Amniotic epithelial cell (primary cell): ENCODE measurements around the gene PHRF1.
"Not testable (repeated sequence)": the region's sequence is repeated elsewhere in the genome, so short reads cannot be mapped to it uniquely, and the experiment has no call there.

Experiments used
- DNase-seq: peaks from one replicate; pipeline ENCODE4 v3.0.0-alpha.2; 2010; ENCODE audit warnings: low read depth

Gene PHRF1

GRCh38 chr11:654444-654843, 78.2 kb downstream of the PHRF1 start:
- DNase-seq, result not testable (repeated sequence)

DNA sequence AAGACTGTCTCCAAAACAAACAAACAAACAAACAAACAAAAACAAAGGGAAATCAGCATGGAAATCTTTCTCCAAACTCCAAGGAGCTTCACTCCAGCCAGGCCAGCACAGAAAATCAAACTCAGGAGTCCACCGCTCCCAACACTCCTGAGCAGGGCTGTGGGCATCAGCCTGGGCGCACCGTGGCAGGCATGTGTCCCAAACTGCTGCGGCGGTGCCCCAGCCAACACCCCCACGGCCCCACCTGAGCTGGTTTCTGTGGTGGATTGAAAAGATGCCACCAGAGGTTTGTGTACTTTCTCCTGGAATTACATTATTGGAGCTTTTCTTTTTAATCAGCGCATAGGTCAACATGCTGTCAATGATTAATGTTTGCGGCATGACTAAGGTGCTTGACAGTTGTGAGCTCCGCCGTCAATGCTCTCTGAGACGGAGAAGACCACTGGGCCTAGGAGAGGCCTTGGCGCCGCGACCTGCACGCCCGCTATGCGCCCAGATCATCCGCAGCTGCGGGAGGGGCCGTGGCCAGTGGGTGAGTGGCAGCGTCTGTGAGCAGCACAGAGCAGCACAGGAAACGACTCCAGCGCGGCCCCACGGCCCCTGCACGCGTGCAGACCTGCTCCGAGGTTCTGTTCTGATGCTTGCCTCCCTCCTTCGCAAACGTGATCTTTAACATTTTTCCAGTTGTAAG, 78.9 kb downstream of the PHRF1 start:
- no peak for DNase-seq

GRCh38 chr11:656426-656825, 80.2 kb downstream of the PHRF1 start:
- DNase-seq, result no peak

- DNase-seq, result no peak
Measured at GRCh38 chr11:656866-657265, 80.6 kb downstream of the PHRF1 start.

DNA sequence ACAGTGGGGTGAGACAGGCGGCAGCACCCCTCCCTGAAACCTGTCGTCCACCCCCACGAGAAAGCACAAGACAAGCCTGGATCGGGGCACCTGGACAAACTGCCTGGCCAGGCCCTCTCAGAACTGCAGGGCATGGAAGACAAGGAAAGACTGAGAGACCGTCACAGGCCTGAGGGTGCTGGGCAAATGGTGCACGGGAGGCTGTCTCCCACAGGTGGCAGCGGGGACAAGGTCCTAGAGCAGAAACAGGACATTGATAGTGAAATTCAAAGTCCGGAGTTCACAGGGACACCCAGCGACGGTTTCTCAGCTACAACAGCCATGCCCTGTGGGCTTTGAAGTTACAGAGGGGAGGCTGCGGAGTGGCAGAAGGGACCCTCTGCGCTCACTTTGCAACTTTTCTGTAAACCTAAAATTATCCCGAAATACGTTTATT, 81.4 kb downstream of the PHRF1 start:
- DNase-seq, result no peak

GRCh38 chr11:659532-660085, 83.3 kb downstream of the PHRF1 start:
- DNase-seq, result no peak

DNA sequence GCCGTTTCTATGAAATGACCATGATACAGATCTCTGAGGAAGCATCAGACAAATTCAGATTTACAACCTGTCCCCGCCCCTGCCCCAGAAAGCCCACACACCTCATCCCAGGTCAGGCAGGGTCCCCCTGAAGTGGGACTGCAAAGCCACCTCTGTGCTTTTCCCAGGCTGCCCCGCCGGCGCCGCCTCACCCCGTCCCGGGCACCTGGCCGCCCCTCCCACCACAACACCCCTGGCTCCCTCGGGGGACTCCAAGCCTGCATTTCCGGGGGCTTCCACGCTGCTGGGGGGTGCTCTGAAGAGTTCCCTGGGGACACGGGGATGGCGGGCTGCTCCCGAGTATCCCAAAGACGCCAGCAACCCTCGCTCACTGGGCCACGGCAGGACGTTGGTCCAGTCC, 84.0 kb downstream of the PHRF1 start:
- DNase-seq, result no peak

- DNase-seq, result no peak
Measured at GRCh38 chr11:660681-661444, 84.6 kb downstream of the PHRF1 start.
